SH-SY5Y (cell line): ENCODE data around the gene ASAP2.

ENCODE experiments used
- GATA2 ChIP-seq: IDR thresholded peaks from 2 replicates; pipeline ENCODE4 v1.6.1; 2011; ENCODE audit warnings: mild to moderate bottlenecking, low read depth, low read length
- GATA3 ChIP-seq: IDR thresholded peaks from 2 replicates; pipeline ENCODE4 v1.6.1; 2011; ENCODE audit warnings: low read depth, mild to moderate bottlenecking, low read length, moderate library complexity

GRCh38 chr2:9294764-9295163, 88.2 kb downstream of the ASAP2 start:
- TF ChIP-seq GATA2 (no peak), GATA3 (no peak)
